ENCODE results near the gene MDH1. TPM values are rescaled to one million over a fixed set of nuclear protein-coding genes. Genes with fewer than 3 reads are reported as not detected.

Gene MDH1
- total and polyA plus RNA-seq, 4 donors = 225 to 458 (median 401) TPM

DNA sequence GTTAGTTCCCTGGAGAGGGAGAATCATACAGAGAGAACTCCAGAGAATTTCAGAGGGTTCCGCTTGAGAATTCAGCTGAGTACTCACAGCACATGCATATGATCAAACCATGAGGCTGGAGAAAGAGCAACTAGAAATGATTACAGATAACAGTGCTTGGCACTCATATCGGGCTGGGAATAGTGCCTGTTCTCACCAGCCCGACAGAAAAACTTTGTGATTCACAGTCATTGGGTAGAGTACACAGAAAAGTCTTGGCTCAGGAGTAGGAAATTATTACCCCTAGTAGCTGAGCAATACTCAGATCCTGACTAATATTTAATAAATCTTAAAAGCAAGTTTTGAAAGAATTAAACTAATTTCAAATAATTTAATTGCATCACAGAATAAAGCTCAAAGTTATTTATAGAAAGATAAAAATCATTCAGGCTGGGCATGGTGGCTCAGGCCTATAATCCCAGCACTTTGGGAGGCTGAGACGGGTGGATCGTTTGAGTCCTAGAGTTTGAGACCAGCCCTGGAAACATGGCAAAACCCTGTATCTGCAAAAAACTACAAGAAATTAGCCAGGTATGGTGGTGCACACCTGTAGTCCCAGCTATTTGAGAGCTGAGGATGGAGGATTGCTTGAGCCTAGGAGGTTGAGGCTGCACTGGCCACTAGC, 7.3 kb upstream of the MDH1 start:
- no peaks in the 10 kb centered on the region for H3K9me3 ChIP-seq (ENCODE audit: control insufficient read depth, insufficient read depth, low read length)
- H3K4me1 ChIP-seq (ENCODE audit: control insufficient read depth, insufficient read depth, low read length) = no peaks in the 10 kb centered on the region
- H3K27ac ChIP-seq (ENCODE audit: low read depth, low read length) = no peak overlapping the region
- DNase-seq (ENCODE audit: low read depth in 4 of 6, low spot score in 6 of 6) = peak in 1 of 6 donors; percentile 16
- H3K4me3 ChIP-seq (ENCODE audit: low read depth, low read length) = no peak overlapping the region
- H3K36me3 ChIP-seq (ENCODE audit: control insufficient read depth, insufficient read depth, low read length) = no peaks in the 10 kb centered on the region
- H3K27me3 ChIP-seq (ENCODE audit: control insufficient read depth, insufficient read depth, low read length) = no peaks in the 10 kb centered on the region
- 60% methylated on average over 1 of the region's 5 CpGs for WGBS (ENCODE audit: insufficient coverage)

DNA sequence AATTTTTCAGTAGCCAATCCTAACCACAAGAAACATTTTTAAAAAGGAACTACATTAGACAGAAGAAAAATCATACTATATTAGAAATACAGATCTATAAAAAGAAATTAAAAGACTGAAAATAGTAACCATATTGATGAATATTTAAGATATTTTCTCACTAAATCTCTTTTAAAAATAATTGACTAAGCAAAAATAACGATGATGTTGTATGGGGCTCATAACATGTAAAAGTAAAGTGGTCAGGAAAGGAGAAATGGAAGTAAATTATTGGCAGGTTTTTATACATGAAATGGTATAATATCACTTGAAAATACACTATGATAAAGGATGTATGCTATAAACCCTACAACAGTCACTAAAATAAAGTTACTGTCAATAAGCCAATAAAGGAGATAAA, 5.9 kb upstream of the MDH1 start:
- H3K4me3 ChIP-seq (ENCODE audit: low read depth, low read length) = no peak overlapping the region
- WGBS (ENCODE audit: insufficient coverage) = no CpG with 5 or more reads among the region's 1 CpG
- H3K36me3 ChIP-seq (ENCODE audit: control insufficient read depth, insufficient read depth, low read length) = no peaks in the 10 kb centered on the region
- no peaks in the 10 kb centered on the region for H3K27me3 ChIP-seq (ENCODE audit: control insufficient read depth, insufficient read depth, low read length)
- H3K27ac ChIP-seq (ENCODE audit: low read depth, low read length) = no peak overlapping the region
- no peaks in the 10 kb centered on the region for H3K4me1 ChIP-seq (ENCODE audit: control insufficient read depth, insufficient read depth, low read length)
- no peaks in the 10 kb centered on the region for H3K9me3 ChIP-seq (ENCODE audit: control insufficient read depth, insufficient read depth, low read length)
- DNase-seq (ENCODE audit: low read depth in 4 of 6, low spot score in 6 of 6) = no peak

DNA sequence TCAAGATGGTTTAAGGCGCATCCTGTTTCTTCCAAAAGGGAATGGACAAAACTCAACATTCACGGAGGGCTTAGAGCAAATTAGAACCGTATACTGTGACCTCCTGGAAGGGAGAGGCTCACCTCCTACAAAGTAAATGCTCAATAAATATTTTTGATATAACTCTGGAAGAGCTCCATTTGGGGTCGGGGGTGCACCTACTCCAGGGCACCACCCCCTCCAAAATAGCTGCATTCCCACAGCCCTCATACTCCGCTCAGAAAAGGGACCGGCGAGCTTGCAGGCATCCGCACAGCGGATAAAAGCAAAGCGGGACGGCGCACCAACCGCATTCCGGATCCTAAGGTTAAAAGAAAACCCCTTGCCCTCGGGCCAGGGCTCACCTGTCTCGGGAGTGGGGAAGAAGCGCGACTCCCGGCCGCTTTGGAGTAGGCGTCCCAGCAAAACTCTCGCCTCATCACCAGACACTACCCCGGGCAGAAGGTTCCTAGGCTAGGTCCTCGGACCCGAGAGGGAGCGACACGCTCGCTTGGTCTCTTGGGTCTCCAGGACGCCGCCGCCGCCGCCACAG, 864 bp upstream of the MDH1 start:
- no peaks in the 10 kb centered on the region for H3K27me3 ChIP-seq (ENCODE audit: control insufficient read depth, insufficient read depth, low read length)
- H3K4me1 ChIP-seq (ENCODE audit: control insufficient read depth, insufficient read depth, low read length) = peaks cover 7% of the 10 kb centered on the region
- peak overlapping the region; percentile 99 for H3K4me3 ChIP-seq (ENCODE audit: low read depth, low read length)
- H3K27ac ChIP-seq (ENCODE audit: low read depth, low read length) = peak overlapping the region; percentile 97
- 0% methylated on average over 29 of the region's 33 CpGs for WGBS (ENCODE audit: insufficient coverage)
- H3K36me3 ChIP-seq (ENCODE audit: control insufficient read depth, insufficient read depth, low read length) = no peaks in the 10 kb centered on the region
- H3K9me3 ChIP-seq (ENCODE audit: control insufficient read depth, insufficient read depth, low read length) = no peaks in the 10 kb centered on the region
- peak in 2 of 6 donors; percentile 5 to 11 for DNase-seq (ENCODE audit: low read depth in 4 of 6, low spot score in 6 of 6)

DNA sequence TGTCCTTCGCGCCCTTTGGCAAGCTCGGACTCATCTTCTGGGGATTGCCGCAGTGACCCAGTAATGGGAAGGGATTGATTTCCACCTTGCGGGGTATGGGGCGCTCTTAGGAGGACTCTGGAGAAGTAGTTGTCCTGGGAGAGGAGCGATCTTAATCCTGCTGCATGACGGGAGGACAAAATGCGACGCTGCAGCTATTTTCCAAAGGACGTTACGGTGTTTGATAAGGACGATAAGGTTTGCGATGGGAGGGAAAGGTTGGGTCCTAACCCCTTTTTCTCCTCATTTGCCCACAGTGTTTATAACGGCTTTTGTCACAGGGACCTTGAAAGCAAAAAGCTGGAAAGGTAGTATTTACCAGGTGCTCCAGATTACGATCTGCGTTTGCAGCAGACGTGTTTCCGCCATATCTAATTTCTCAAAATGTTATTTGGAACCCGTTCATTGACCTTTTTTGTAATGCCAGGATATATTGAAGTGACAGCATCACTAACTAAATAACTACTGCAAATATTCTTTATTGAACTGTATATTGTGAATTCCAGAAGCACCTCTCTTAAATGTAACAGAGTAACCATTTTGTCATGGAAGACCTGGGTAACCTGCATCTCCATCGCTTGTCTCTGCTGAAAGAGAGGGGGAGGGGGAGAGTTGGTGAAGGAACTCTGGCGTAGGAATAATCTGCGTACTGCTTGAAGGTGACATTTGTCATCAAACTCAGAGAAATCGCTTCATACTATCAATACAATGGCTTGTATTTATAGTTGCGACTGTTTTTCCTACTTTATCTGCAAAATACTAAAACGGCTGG, 590 bp downstream of the MDH1 start:
- H3K27me3 ChIP-seq (ENCODE audit: control insufficient read depth, insufficient read depth, low read length) = no peaks in the 10 kb centered on the region
- H3K4me1 ChIP-seq (ENCODE audit: control insufficient read depth, insufficient read depth, low read length) = peaks cover 7% of the 10 kb centered on the region
- peak overlapping the region; percentile 99 for H3K4me3 ChIP-seq (ENCODE audit: low read depth, low read length)
- WGBS (ENCODE audit: insufficient coverage) = 0% methylated on average over 12 of the region's 26 CpGs
- peak in 4 of 6 donors; percentile 15 to 83 (median 26) for DNase-seq (ENCODE audit: low read depth in 4 of 6, low spot score in 6 of 6)
- no peaks in the 10 kb centered on the region for H3K36me3 ChIP-seq (ENCODE audit: control insufficient read depth, insufficient read depth, low read length)
- H3K9me3 ChIP-seq (ENCODE audit: control insufficient read depth, insufficient read depth, low read length) = no peaks in the 10 kb centered on the region
- peak overlapping the region; percentile 97 for H3K27ac ChIP-seq (ENCODE audit: low read depth, low read length)

DNA sequence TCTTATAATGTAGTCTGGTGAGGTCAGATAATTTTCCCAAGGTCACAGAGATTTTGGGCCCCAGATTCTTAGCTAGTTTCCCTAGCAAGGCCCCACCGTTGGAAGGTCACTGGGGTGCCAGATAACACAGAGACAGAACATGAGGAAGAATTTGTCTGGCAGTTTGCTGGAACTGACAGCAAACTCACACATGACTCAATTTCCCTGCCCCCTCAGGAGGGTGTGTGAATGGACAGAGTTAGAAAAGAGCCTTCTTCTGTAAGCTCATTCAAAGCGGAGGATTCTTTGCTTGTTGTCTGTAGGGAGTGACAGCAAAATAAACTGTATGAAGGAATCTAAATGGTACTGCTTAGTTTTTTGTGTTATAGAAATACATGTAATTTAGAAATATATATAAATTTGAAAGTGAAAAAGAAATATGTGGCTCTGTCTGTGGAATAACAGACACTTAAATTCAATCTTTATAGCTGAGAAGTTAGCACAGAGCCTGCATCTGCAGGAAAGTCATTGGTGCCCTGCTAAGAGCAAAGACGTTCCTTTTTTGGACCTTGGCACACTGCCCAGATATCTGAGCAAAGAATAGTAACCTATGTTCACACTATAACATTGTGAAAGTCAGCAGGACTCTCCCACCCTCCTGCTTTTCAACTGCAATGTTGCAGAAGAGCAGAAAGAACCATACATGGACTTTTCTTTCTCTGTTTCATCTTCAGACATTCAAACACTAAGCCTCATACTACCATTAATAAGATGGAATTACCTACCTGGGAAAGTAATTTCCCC, 2.1 kb downstream of the MDH1 start:
- no peaks in the 10 kb centered on the region for H3K9me3 ChIP-seq (ENCODE audit: control insufficient read depth, insufficient read depth, low read length)
- WGBS (ENCODE audit: insufficient coverage) = 30% methylated on average over 2 of the region's 3 CpGs
- H3K27me3 ChIP-seq (ENCODE audit: control insufficient read depth, insufficient read depth, low read length) = no peaks in the 10 kb centered on the region
- H3K4me3 ChIP-seq (ENCODE audit: low read depth, low read length) = no peak overlapping the region
- no peak overlapping the region for H3K27ac ChIP-seq (ENCODE audit: low read depth, low read length)
- peaks cover 7% of the 10 kb centered on the region for H3K4me1 ChIP-seq (ENCODE audit: control insufficient read depth, insufficient read depth, low read length)
- peak in 2 of 6 donors; percentile 21 to 40 for DNase-seq (ENCODE audit: low read depth in 4 of 6, low spot score in 6 of 6)
- H3K36me3 ChIP-seq (ENCODE audit: control insufficient read depth, insufficient read depth, low read length) = no peaks in the 10 kb centered on the region

DNA sequence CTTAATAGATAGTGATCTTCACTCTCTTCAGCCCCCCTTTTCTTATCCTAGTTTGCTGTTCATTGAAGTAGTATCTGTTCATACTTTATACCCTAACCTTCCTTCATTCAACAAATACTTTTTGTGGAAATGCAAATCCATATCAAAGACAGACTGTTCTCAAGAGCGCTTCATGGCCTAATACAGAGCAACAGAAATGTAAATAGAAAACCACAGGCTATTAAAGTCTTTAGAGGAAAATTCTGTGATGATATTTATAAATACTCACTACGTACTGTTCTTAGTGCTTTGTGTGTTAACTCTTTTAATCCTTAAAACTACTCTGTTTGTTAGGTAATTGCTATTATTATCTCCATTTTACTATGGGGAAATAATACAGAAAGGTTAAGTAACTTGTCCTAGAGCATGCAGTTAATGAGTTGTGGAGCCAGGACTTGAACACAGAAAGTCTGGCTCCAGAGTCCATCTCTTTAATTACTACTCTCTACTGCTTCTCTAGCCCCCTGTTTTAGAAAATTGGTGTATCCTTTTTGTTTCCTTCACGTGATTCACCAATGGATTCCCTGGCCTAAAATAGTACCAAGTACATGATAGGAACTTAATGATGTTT, 2.9 kb downstream of the MDH1 start:
- WGBS (ENCODE audit: insufficient coverage) = no CpG with 5 or more reads among the region's 3 CpGs
- H3K4me1 ChIP-seq (ENCODE audit: control insufficient read depth, insufficient read depth, low read length) = peaks cover 7% of the 10 kb centered on the region
- H3K27me3 ChIP-seq (ENCODE audit: control insufficient read depth, insufficient read depth, low read length) = no peaks in the 10 kb centered on the region
- H3K9me3 ChIP-seq (ENCODE audit: control insufficient read depth, insufficient read depth, low read length) = no peaks in the 10 kb centered on the region
- no peak for DNase-seq (ENCODE audit: low read depth in 4 of 6, low spot score in 6 of 6)
- no peak overlapping the region for H3K27ac ChIP-seq (ENCODE audit: low read depth, low read length)
- H3K4me3 ChIP-seq (ENCODE audit: low read depth, low read length) = no peak overlapping the region
- H3K36me3 ChIP-seq (ENCODE audit: control insufficient read depth, insufficient read depth, low read length) = no peaks in the 10 kb centered on the region

DNA sequence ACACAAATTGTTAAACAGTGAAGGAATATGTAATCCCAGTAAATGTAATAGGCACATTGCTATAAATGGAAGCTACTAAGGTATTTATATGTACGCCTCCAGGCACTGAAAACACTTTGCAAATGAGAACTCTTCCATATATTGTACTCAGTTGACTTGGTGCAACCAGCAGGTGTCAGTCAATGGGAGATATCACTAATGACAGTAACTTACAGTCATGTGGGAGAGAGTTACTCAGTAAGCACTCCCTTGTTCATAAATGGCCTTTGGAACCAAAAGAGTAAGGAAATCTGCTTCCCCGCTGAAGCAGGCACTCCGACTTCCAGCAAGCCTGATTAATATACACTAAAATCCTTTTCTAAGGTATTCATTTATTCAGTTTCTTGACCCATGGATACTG, 5.9 kb downstream of the MDH1 start:
- Histone ChIP-seq H3K27me3 (ENCODE audit: control insufficient read depth, insufficient read depth, low read length) (no peaks in the 10 kb centered on the region), H3K27ac (ENCODE audit: low read depth, low read length) (no peak overlapping the region), H3K9me3 (ENCODE audit: control insufficient read depth, insufficient read depth, low read length) (no peaks in the 10 kb centered on the region), H3K4me3 (ENCODE audit: low read depth, low read length) (no peak overlapping the region), H3K4me1 (ENCODE audit: control insufficient read depth, insufficient read depth, low read length) (peaks cover 7% of the 10 kb centered on the region), H3K36me3 (ENCODE audit: control insufficient read depth, insufficient read depth, low read length) (no peaks in the 10 kb centered on the region)
- no peak for DNase-seq (ENCODE audit: low read depth in 4 of 6, low spot score in 6 of 6)
- WGBS (ENCODE audit: insufficient coverage) = 83% methylated on average over 1 of the region's 3 CpGs

DNA sequence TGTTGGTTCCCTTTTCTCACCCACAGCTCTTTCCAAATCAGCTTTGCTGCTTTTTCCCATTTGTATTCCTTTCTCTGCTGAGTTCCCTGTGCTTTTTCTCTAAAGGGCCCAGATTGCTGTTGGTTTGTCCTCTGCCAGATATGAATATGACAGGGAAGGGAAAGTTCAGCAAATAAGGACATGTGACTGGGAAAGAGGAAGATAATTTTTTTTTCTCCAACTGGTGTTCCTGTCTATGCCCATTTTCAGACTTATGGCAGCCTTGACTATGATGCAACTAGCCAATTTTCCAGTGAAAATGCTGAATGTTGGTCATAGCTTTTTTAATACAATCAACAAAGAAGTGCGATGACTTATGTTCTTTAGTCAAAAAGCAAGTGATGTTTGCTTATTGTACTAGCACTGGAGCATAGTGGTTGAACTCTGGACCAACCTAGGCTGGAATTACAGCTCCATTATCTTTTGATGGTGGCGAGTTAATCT, 7.7 kb downstream of the MDH1 start:
- no peak for DNase-seq (ENCODE audit: low read depth in 4 of 6, low spot score in 6 of 6)
- Histone ChIP-seq H3K36me3 (ENCODE audit: control insufficient read depth, insufficient read depth, low read length) (no peaks in the 10 kb centered on the region), H3K4me1 (ENCODE audit: control insufficient read depth, insufficient read depth, low read length) (no peaks in the 10 kb centered on the region), H3K27me3 (ENCODE audit: control insufficient read depth, insufficient read depth, low read length) (no peaks in the 10 kb centered on the region), H3K27ac (ENCODE audit: low read depth, low read length) (no peak overlapping the region), H3K9me3 (ENCODE audit: control insufficient read depth, insufficient read depth, low read length) (no peaks in the 10 kb centered on the region), H3K4me3 (ENCODE audit: low read depth, low read length) (no peak overlapping the region)
- no CpG with 5 or more reads among the region's 2 CpGs for WGBS (ENCODE audit: insufficient coverage)

DNA sequence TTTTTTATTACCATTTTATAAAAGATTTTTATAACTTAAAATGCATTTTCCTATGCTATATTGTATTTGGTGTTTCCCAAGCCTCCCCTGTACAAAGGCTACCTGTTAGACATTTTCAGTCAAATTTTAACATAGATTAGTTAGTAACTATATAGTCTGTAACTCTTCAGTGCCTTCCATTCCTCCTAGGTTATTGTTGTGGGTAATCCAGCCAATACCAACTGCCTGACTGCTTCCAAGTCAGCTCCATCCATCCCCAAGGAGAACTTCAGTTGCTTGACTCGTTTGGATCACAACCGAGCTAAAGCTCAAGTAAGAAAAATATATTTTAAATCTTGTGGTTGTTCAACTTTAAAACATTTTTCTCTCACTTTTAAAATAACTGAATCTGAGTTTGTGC, 10.2 kb downstream of the MDH1 start:
- no peak for DNase-seq (ENCODE audit: low read depth in 4 of 6, low spot score in 6 of 6)
- no peak overlapping the region for H3K27ac ChIP-seq (ENCODE audit: low read depth, low read length)
- no peaks in the 10 kb centered on the region for H3K9me3 ChIP-seq (ENCODE audit: control insufficient read depth, insufficient read depth, low read length)
- peaks cover 9% of the 10 kb centered on the region for H3K36me3 ChIP-seq (ENCODE audit: control insufficient read depth, insufficient read depth, low read length)
- no peaks in the 10 kb centered on the region for H3K4me1 ChIP-seq (ENCODE audit: control insufficient read depth, insufficient read depth, low read length)
- no peaks in the 10 kb centered on the region for H3K27me3 ChIP-seq (ENCODE audit: control insufficient read depth, insufficient read depth, low read length)
- no CpG with 5 or more reads among the region's 2 CpGs for WGBS (ENCODE audit: insufficient coverage)
- H3K4me3 ChIP-seq (ENCODE audit: low read depth, low read length) = no peak overlapping the region
